Gastroesophageal sphincter (tissue), 4 donors: ENCODE measurements around the gene PGAM1. TPM values are rescaled to one million over a fixed set of nuclear protein-coding genes. Genes with fewer than 3 reads are reported as not detected.

Source experiments
- ATAC-seq: fragments of 150-250 bp; one replicate; pipeline ENCODE4 v1.9.1; 2016; ENCODE audit warnings: mild to moderate bottlenecking, moderate library complexity
- H3K27ac ChIP-seq, 4 donors: fragments of 200-600 bp; sonication (generic) in 3 of 4; 1 replicate in 3 of 4; 2 replicates in 1 of 4; pipeline ENCODE4 v1.5.1; 2016 to 2019
- H3K27me3 ChIP-seq: fragments of 200-600 bp; sonication (generic); one replicate; pipeline ENCODE4 v1.5.1; 2019
- H3K36me3 ChIP-seq, 2 donors: fragments of 200-600 bp; sonication (generic); one replicate each; pipeline ENCODE4 v1.5.1; 2019; ENCODE audit warnings: control low read depth in 1 of 2
- H3K4me1 ChIP-seq, 3 donors: fragments of 200-600 bp; sonication (generic); 1 replicate in 2 of 3; 2 replicates in 1 of 3; pipeline ENCODE4 v1.5.1; 2016 to 2019; ENCODE audit warnings: control low read depth in 2 of 3
- H3K4me3 ChIP-seq, 2 donors: fragments of 200-600 bp; sonication (generic); one replicate each; pipeline ENCODE4 v1.5.1; 2019; ENCODE audit warnings: mild to moderate bottlenecking in 1 of 2, moderate library complexity in 1 of 2
- H3K9me3 ChIP-seq, 3 donors: fragments of 200-600 bp; sonication (generic); one replicate each; pipeline ENCODE4 v1.5.1; 2017 to 2019; ENCODE audit warnings: control low read depth in 2 of 3
- CTCF ChIP-seq, 4 experiments: fragments of 200-600 bp in 2 of 4; fragments of 450-650 bp in 2 of 4; sonication (generic) in 1 of 4; IDR thresholded peaks; one replicate each; pipeline ENCODE4 v1.5.1; 2017 to 2019; ENCODE audit warnings: antibody characterized with exemption in 4 of 4, mild to moderate bottlenecking in 2 of 4, moderate library complexity in 2 of 4
- EP300 ChIP-seq: sonication (generic); formaldehyde crosslinking; IDR thresholded peaks from one replicate; pipeline ENCODE4 v1.6.1; 2017; ENCODE audit warnings: antibody characterized with exemption, mild to moderate bottlenecking
- POLR2A ChIP-seq, 2 donors: fragments of 450-650 bp; IDR thresholded peaks; one replicate each; pipeline ENCODE4 v1.6.1; 2017; ENCODE audit warnings: antibody characterized with exemption in 2 of 2, mild to moderate bottlenecking in 2 of 2, moderate library complexity in 1 of 2
- POLR2AphosphoS5 ChIP-seq: sonication (generic); formaldehyde crosslinking; IDR thresholded peaks from one replicate; pipeline ENCODE4 v1.6.1; 2017; ENCODE audit warnings: antibody characterized with exemption
- WGBS, 2 donors: methylation state at CpG; one replicate each; pipeline ENCODE4 v1.1.5; 2018; ENCODE audit warnings: low coverage in 1 of 2; 5-methylcytosine and 5-hydroxymethylcytosine counted together
- total RNA-seq, 4 donors: library from RNA; depleted of rRNA; stranded (reverse); fragments of >200 nt; gene quantifications; one replicate each; pipeline ENCODE4 v1.1.0, GENCODE V29; 2016

Gene PGAM1
- total RNA-seq, 4 donors from 2014 or later: 248 to 385 (median 356) TPM

- Histone ChIP-seq H3K4me1 (no peaks in the 10 kb centered on the region), H3K9me3 (no peaks in the 10 kb centered on the region), H3K27me3 (no peaks in the 10 kb centered on the region), H3K36me3 (peaks cover 0 to 100% of the 10 kb centered on the region in 2 donors), H3K27ac (no peak overlapping the region), H3K4me3 (no peak overlapping the region)
- 71 to 100% methylated on average over 1 of the region's 8 CpGs for WGBS, 2 donors
- TF ChIP-seq POLR2AphosphoS5: no peak
- no peak for TF ChIP-seq POLR2A (IDR thresholded peaks at IDR 0.05)
- no peak for TF ChIP-seq EP300
- no peak for TF ChIP-seq CTCF (IDR thresholded peaks at IDR 0.05)
- ATAC-seq: no peak
Measured at GRCh38 chr10:97381626-97382025, 44.4 kb upstream of the PGAM1 start.

DNA sequence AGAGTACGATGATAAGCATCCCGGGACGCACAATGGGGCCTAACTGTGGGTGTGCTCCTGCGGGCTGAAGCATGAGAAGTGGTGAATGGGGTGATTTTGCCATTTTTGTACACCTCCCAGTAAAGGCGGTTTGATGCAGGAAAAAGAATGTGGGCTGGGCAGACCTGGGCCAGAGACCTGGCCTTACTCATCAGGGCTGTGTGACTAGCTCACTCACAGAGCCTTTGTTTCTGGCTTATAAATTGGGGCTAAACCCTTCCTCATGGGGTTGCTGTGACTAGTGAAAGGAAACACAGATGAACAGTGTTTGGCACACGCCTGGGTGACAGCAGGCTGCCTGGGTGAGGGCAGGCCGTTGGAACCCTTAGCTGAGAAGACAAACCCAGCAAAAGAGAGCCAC is 42.8 kb upstream of the PGAM1 start:
- H3K9me3 ChIP-seq: no peaks in the 10 kb centered on the region
- no peaks in the 10 kb centered on the region for H3K27me3 ChIP-seq
- no peak for TF ChIP-seq EP300
- no peak for TF ChIP-seq POLR2A (IDR thresholded peaks at IDR 0.05)
- TF ChIP-seq POLR2AphosphoS5: no peak
- no peak for TF ChIP-seq CTCF (IDR thresholded peaks at IDR 0.05)
- ATAC-seq: no peak
- no peak overlapping the region for H3K27ac ChIP-seq
- H3K4me1 ChIP-seq: no peaks in the 10 kb centered on the region
- WGBS, 2 donors: 90 to 96% methylated on average over 5 to 7 of the region's 7 CpGs
- H3K36me3 ChIP-seq: peaks cover 0 to 100% of the 10 kb centered on the region in 2 donors
- H3K4me3 ChIP-seq: no peak overlapping the region

DNA sequence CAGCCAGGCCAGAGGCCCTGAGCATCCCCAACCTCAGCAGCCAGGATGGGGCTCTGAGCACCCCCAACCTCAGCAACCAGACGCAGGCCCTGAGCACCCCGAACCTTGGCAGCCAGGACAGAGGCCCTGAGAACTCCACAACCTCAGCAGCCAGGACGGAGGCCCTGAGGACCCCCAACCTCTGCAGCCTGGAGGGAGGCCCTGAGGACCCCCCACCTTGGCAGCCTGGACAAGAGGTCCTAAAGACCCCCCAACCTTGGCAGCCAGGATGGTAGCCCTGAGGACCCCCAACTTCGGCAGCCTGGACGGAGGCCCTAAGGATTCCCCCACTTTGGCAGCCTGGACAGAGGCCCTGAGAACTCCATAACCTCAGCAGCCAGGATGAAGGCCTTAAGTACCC is 41.8 kb upstream of the PGAM1 start:
- no peak for ATAC-seq
- no peak overlapping the region for H3K4me3 ChIP-seq
- WGBS, 2 donors: no CpG with 5 or more reads among the region's 5 CpGs
- H3K27ac ChIP-seq: no peak overlapping the region
- no peak for TF ChIP-seq EP300
- no peak for TF ChIP-seq POLR2AphosphoS5
- TF ChIP-seq POLR2A (IDR thresholded peaks at IDR 0.05): no peak
- no peak for TF ChIP-seq CTCF (IDR thresholded peaks at IDR 0.05)
- H3K36me3 ChIP-seq: peaks cover 0 to 100% of the 10 kb centered on the region in 2 donors
- no peaks in the 10 kb centered on the region for H3K27me3 ChIP-seq
- no peaks in the 10 kb centered on the region for H3K4me1 ChIP-seq
- no peaks in the 10 kb centered on the region for H3K9me3 ChIP-seq

- no peak for TF ChIP-seq POLR2AphosphoS5
- TF ChIP-seq EP300: no peak
- no peak for TF ChIP-seq CTCF (IDR thresholded peaks at IDR 0.05)
- TF ChIP-seq POLR2A (IDR thresholded peaks at IDR 0.05): no peak
- Histone ChIP-seq H3K4me3 (no peak overlapping the region), H3K27ac (no peak overlapping the region), H3K36me3 (peaks cover 0 to 100% of the 10 kb centered on the region in 2 donors), H3K9me3 (no peaks in the 10 kb centered on the region), H3K27me3 (no peaks in the 10 kb centered on the region), H3K4me1 (no peaks in the 10 kb centered on the region)
- WGBS, 2 donors: no CpG with 5 or more reads among the region's 6 CpGs
- ATAC-seq: no peak
Measured at GRCh38 chr10:97384641-97385040, 41.4 kb upstream of the PGAM1 start.

DNA sequence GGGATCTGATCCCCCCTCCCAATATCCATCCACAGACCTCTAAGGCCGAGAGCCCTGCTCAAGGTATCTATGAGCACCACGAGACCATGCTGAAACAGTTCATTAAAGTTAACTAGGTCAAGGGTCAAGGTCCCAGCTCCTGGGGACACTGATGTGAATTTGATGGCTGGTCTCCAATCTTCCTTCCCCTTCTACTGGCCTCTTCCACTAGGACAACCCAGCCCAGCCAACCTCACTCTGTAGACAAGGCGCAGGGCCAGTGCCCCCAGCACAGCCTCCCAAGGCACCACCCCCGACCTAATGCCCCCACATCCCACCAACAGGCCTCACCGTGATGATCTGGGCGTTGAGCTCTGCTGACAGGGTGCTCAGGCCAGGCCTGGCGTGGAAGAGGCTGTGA is 40.4 kb upstream of the PGAM1 start:
- no peak for TF ChIP-seq POLR2AphosphoS5
- TF ChIP-seq CTCF (IDR thresholded peaks at IDR 0.05): no peak
- no peak for TF ChIP-seq EP300
- no peak for TF ChIP-seq POLR2A (IDR thresholded peaks at IDR 0.05)
- Histone ChIP-seq H3K4me1 (no peaks in the 10 kb centered on the region), H3K27me3 (no peaks in the 10 kb centered on the region), H3K9me3 (no peaks in the 10 kb centered on the region), H3K36me3 (peaks cover 0 to 100% of the 10 kb centered on the region in 2 donors), H3K4me3 (no peak overlapping the region), H3K27ac (no peak overlapping the region)
- 100% methylated on average over 2 of the region's 7 CpGs; no CpG with 5 or more reads in 1 of the 2 donors for WGBS, 2 donors
- ATAC-seq: no peak
